B cell (primary cell): ENCODE results near the gene ACO2. TPM values are rescaled to one million over a fixed set of nuclear protein-coding genes. Genes with fewer than 3 reads are reported as not detected.

ENCODE experiments used
- ATAC-seq: fragments of 200-7000 bp; cut with Tn5 transposase; one replicate; pipeline ENCODE4 v1.10.0; 2021; ENCODE audit warnings: low read depth, mild to moderate bottlenecking, moderate number of reproducible peaks, moderate library complexity
- CTCF ChIA-PET: fragments of 350-600 bp; sonication (Branson Sonifier 250); formaldehyde crosslinking; loops from one replicate; lab custom pipeline; 2021; ENCODE audit warnings: antibody characterized with exemption, inconsistent platforms; lab: Charles Lee
- POLR2A ChIA-PET: fragments of 350-600 bp; sonication (Branson Sonifier 250); formaldehyde crosslinking; loops from one replicate; lab custom pipeline; 2021; ENCODE audit warnings: antibody characterized with exemption; lab: Charles Lee
- DNase-seq: peaks from one replicate; pipeline ENCODE4 v3.0.0; 2013
- H2AFZ ChIP-seq: 2 replicates; pipeline ENCODE4 v1.6.1; 2012; ENCODE audit warnings: mild to moderate bottlenecking, low read depth, low read length; ENCODE audit not compliant: insufficient read depth, poor library complexity, severe bottlenecking
- H3K27ac ChIP-seq, 2 donors: 1 replicate in 1 of 2; 2 replicates in 1 of 2; pipeline ENCODE4 v1.5.1; 2012 to 2013; ENCODE audit warnings: low read length in 2 of 2, mild to moderate bottlenecking in 2 of 2, moderate library complexity in 1 of 2
- H3K27me3 ChIP-seq, 4 experiments: fragments of 200-600 bp in 1 of 4; sonication (generic) in 1 of 4; replicated peaks in 1 of 4; 1 replicate in 2 of 4; 2 replicates in 2 of 4; pipeline versions ENCODE4 v1.6.1 to v1.7.0; 2013 to 2016; ENCODE audit warnings: low read length in 3 of 4, mild to moderate bottlenecking in 2 of 4, mixed read lengths in 1 of 4, moderate library complexity in 1 of 4; ENCODE audit not compliant: insufficient read depth in 4 of 4, control insufficient read depth in 3 of 4; ENCODE audit errors: control extremely low read depth in 1 of 4
- H3K36me3 ChIP-seq, 2 experiments: replicated peaks in 1 of 2; 1 replicate in 1 of 2; 2 replicates in 1 of 2; pipeline versions ENCODE4 v1.6.1 to v1.7.1; 2013; ENCODE audit warnings: low read length in 1 of 2; ENCODE audit not compliant: insufficient read depth in 2 of 2, control insufficient read depth in 1 of 2; ENCODE audit errors: control extremely low read depth in 1 of 2, extremely low read depth in 1 of 2
- H3K4me1 ChIP-seq, 2 donors: fragments of 200-600 bp in 1 of 2; sonication (generic) in 1 of 2; 1 replicate in 1 of 2; 2 replicates in 1 of 2; pipeline versions ENCODE4 v1.5.1 to v1.6.1; 2013 to 2017; ENCODE audit warnings: low read length in 2 of 2; ENCODE audit not compliant: control insufficient read depth in 2 of 2, insufficient read depth in 2 of 2
- H3K4me2 ChIP-seq: replicated peaks from 2 replicates; pipeline ENCODE3; 2012; ENCODE audit warnings: mild to moderate bottlenecking, low read depth, low read length; ENCODE audit not compliant: poor library complexity, severe bottlenecking
- H3K4me3 ChIP-seq, 5 experiments: fragments of 200-600 bp in 1 of 5; sonication (generic) in 1 of 5; 1 replicate in 3 of 5; 2 replicates in 2 of 5; pipeline versions ENCODE4 v1.5.1 to v1.7.0; 2011 to 2016; ENCODE audit warnings: low read length in 4 of 5, mild to moderate bottlenecking in 4 of 5, low read depth in 2 of 5, control low read depth in 1 of 5, moderate library complexity in 1 of 5; ENCODE audit not compliant: insufficient read depth in 1 of 5; ENCODE audit errors: control extremely low read depth in 1 of 5, extremely low read depth in 1 of 5
- H3K79me2 ChIP-seq: fragments of 200-600 bp; sonication (generic); one replicate; pipeline ENCODE4 v1.6.0; 2016; ENCODE audit warnings: low read length; ENCODE audit not compliant: control insufficient read depth, insufficient read depth
- H3K9ac ChIP-seq: fragments of 200-600 bp; sonication (generic); 2 replicates; pipeline ENCODE4 v1.6.1; 2017; ENCODE audit warnings: mild to moderate bottlenecking, low read length, moderate library complexity
- H3K9me3 ChIP-seq, 3 donors: one replicate each; pipeline versions ENCODE4 v1.6.1 to v1.7.1; 2013; ENCODE audit warnings: low read length in 2 of 3; ENCODE audit not compliant: control insufficient read depth in 2 of 3, insufficient read depth in 1 of 3; ENCODE audit errors: control extremely low read depth in 1 of 3
- H4K20me1 ChIP-seq: 2 replicates; pipeline ENCODE4 v1.6.0; 2012; ENCODE audit warnings: mild to moderate bottlenecking, low read length; ENCODE audit not compliant: insufficient read depth, control insufficient read depth, poor library complexity, severe bottlenecking
- H3K27ac Mint-ChIP-seq: one replicate; pipeline ENCODE4 v1.8.0; 2021; ENCODE audit warnings: mixed read lengths
- H3K27me3 Mint-ChIP-seq: one replicate; pipeline ENCODE4 v1.8.0; 2021; ENCODE audit warnings: mixed read lengths
- H3K4me1 Mint-ChIP-seq: one replicate; pipeline ENCODE4 v1.8.0; 2021; ENCODE audit warnings: mixed read lengths
- H3K4me3 Mint-ChIP-seq: one replicate; pipeline ENCODE4 v1.8.0; 2021; ENCODE audit warnings: mixed read lengths
- H3K9me3 Mint-ChIP-seq: one replicate; pipeline ENCODE4 v1.8.0; 2022; ENCODE audit warnings: mixed read lengths; ENCODE audit not compliant: insufficient read depth
- EZH2 ChIP-seq: IDR thresholded peaks from 2 replicates; pipeline ENCODE4 v1.6.1; 2012; ENCODE audit warnings: borderline replicate concordance, low read depth, mild to moderate bottlenecking, moderate library complexity, low read length; ENCODE audit not compliant: insufficient read depth, poor library complexity, severe bottlenecking
- WGBS: methylation state at CpG from one replicate; pipeline ENCODE4 v1.1.5; 2013; ENCODE audit warnings: missing lambda C conversion rate; ENCODE audit not compliant: insufficient coverage; 5-methylcytosine and 5-hydroxymethylcytosine counted together
- intact Hi-C: fragments of 100-400 bp; cut with micrococcal nuclease; formaldehyde crosslinking; loops from one replicate; pipeline ENCODE4 v1.10.0; 2022
- polyA minus RNA-seq: library from RNA; depleted of rRNA, polyadenylated mRNA; stranded (reverse); fragments of >200 nt; gene quantifications from 2 replicates; pipeline ENCODE4 v1.2.3, GENCODE V29; 2012
- polyA plus RNA-seq: library from polyadenylated mRNA; depleted of rRNA; stranded (reverse); fragments of >200 nt; gene quantifications from 2 replicates; pipeline ENCODE4 v1.2.3, GENCODE V29; 2012
- total RNA-seq, 2 donors: library from RNA; stranded (reverse); fragments of 120-200 nt in 1 of 2; gene quantifications; 1 replicate in 1 of 2; 2 replicates in 1 of 2; pipeline versions ENCODE4 v1.2.3 to v1.2.4, GENCODE V29; 2013 to 2022
- TF ChIP-seq, protein P1 (sequence below): fragments of 200-600 bp; IDR thresholded peaks from one replicate; pipeline ENCODE4 v1.8.0; 2022; ENCODE audit warnings: antibody characterized with exemption, mild to moderate bottlenecking

The ACO2 gene
- 91.7 and 104 TPM in 2 replicates for total RNA-seq
- 67.9 TPM for total RNA-seq (2013)
- polyA plus RNA-seq, result 91.5 and 91.7 TPM in 2 replicates
- 140 and 146 TPM in 2 replicates for polyA minus RNA-seq

- Mint-ChIP-seq H3K4me3 (peak within 1 kb of the TSS; percentile 89), H3K9me3 (no peaks in the 10 kb centered on the region), H3K4me1 (peaks cover 59% of the 10 kb centered on the region), H3K27ac (peak within 1 kb of the TSS; percentile 98), H3K27me3 (no peaks in the 10 kb centered on the region)
- ChIA-PET CTCF (interaction anchor here (0.7 to 3.7 kb wide), 16 partner anchors 9 to 1543 kb away, joined by 3 to 41 read pairs (median 6); partner anchors contain the start of genes PMM1, TEF and TOB2), POLR2A (interaction anchor here (0.6 to 2.9 kb wide), 16 partner anchors 9 to 530 kb away, joined by 3 to 88 read pairs (median 4); partner anchors contain the start of genes POLR3H, RANGAP1, TEF and TOB2)
- Histone ChIP-seq H3K9me3 (no peaks in the 10 kb centered on the region), H3K4me1 (peaks cover 20 to 31% of the 10 kb centered on the region in 2 donors), H2AFZ (peak within 1 kb of the TSS; percentile 86), H3K27me3 (no peaks in the 10 kb centered on the region), H4K20me1 (no peaks in the 10 kb centered on the region), H3K4me3 (peak within 1 kb of the TSS; percentile 71 to 98 (median 86)), H3K79me2 (peaks cover 94% of the 10 kb centered on the region), H3K27ac (peak within 1 kb of the TSS; percentile 99), H3K4me2 (peak within 1 kb of the TSS; percentile 89), H3K9ac (peak within 1 kb of the TSS; percentile 99), H3K36me3 (peaks cover 8 to 58% of the 10 kb centered on the region in 2 experiments)
- TF ChIP-seq, protein P1, sequence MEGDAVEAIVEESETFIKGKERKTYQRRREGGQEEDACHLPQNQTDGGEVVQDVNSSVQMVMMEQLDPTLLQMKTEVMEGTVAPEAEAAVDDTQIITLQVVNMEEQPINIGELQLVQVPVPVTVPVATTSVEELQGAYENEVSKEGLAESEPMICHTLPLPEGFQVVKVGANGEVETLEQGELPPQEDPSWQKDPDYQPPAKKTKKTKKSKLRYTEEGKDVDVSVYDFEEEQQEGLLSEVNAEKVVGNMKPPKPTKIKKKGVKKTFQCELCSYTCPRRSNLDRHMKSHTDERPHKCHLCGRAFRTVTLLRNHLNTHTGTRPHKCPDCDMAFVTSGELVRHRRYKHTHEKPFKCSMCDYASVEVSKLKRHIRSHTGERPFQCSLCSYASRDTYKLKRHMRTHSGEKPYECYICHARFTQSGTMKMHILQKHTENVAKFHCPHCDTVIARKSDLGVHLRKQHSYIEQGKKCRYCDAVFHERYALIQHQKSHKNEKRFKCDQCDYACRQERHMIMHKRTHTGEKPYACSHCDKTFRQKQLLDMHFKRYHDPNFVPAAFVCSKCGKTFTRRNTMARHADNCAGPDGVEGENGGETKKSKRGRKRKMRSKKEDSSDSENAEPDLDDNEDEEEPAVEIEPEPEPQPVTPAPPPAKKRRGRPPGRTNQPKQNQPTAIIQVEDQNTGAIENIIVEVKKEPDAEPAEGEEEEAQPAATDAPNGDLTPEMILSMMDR, result no peak
- TF ChIP-seq EZH2, result no peak
- DNase-seq (peak; percentile 99), ATAC-seq (peak; percentile 91)
- intact Hi-C loops, result loop anchor here (1.0 to 5.0 kb wide), 6 partner anchors 10 to 182 kb away; partner anchors contain the start of genes DESI1, RANGAP1, TEF and XRCC6
- under 1% methylated on average over 50 of the region's 51 CpGs for WGBS
Measured at GRCh38 chr22:41468381-41469217, at the start of gene ACO2, which contains the start of gene PHF5A. Gene ACO2 (plus strand): TSS chr22:41469117. CDS start chr22:41469147, 30 bp downstream. Gene PHF5A (minus strand): TSS chr22:41468692. CDS start chr22:41468653, 39 bp downstream.
